DND-41 (cell line): ENCODE results near the gene FGF18.
A peak's percentile ranks its signal among the peaks of the same experiment; 100 is the strongest.
"Not testable (repeated sequence)": the region's sequence is repeated elsewhere in the genome, so short reads cannot be mapped to it uniquely, and the experiment has no call there.

Experiments
- ATAC-seq: fragments of 200-7000 bp; cut with Tn5 transposase; 3 replicates; pipeline ENCODE4 v1.9.1; 2021; ENCODE audit warnings: low read depth; ENCODE audit not compliant: insufficient read depth
- DNase-seq: peaks from one replicate; pipeline ENCODE4 v3.0.0-alpha.2; 2020
- H2AFZ ChIP-seq: 2 replicates; pipeline ENCODE4 v1.6.0; 2012; ENCODE audit warnings: low read depth, low read length
- H3K27ac ChIP-seq: 2 replicates; pipeline ENCODE4 v1.5.1; 2012; ENCODE audit warnings: low read length, inconsistent platforms
- H3K27me3 ChIP-seq: fragments of 200-600 bp; sonication (generic); 2 replicates; pipeline ENCODE4 v1.6.0; 2012; ENCODE audit warnings: low read length, mild to moderate bottlenecking, inconsistent platforms; ENCODE audit not compliant: insufficient read depth, poor library complexity
- H3K36me3 ChIP-seq: 2 replicates; pipeline ENCODE4 v1.5.1; 2012; ENCODE audit warnings: low read length, inconsistent platforms; ENCODE audit not compliant: insufficient read depth
- H3K4me1 ChIP-seq: 2 replicates; pipeline ENCODE4 v1.5.1; 2012; ENCODE audit warnings: mild to moderate bottlenecking, low read length; ENCODE audit not compliant: insufficient read depth
- H3K4me2 ChIP-seq: 2 replicates; pipeline ENCODE4 v1.6.0; 2012; ENCODE audit warnings: mild to moderate bottlenecking, moderate library complexity, low read length, inconsistent platforms; ENCODE audit not compliant: insufficient read depth
- H3K4me3 ChIP-seq, 2 experiments: fragments of 200-600 bp in 1 of 2; shearing (Covaris generic) in 1 of 2; 2 replicates each; pipeline ENCODE4 v1.5.1; 2012 to 2016; ENCODE audit warnings: inconsistent platforms in 2 of 2, low read length in 2 of 2, mild to moderate bottlenecking in 2 of 2, low read depth in 1 of 2, moderate library complexity in 1 of 2
- H3K79me2 ChIP-seq: 2 replicates; pipeline ENCODE4 v1.6.0; 2012; ENCODE audit warnings: low read length, inconsistent platforms; ENCODE audit not compliant: insufficient read depth
- H3K9ac ChIP-seq: 2 replicates; pipeline ENCODE4 v1.6.0; 2012; ENCODE audit warnings: low read depth, mild to moderate bottlenecking, inconsistent platforms, low read length, moderate library complexity
- H3K9me3 ChIP-seq: 2 replicates; pipeline ENCODE4 v1.5.1; 2012; ENCODE audit warnings: low read length, moderate library complexity, mild to moderate bottlenecking, inconsistent platforms; ENCODE audit not compliant: insufficient read depth, severe bottlenecking
- H4K20me1 ChIP-seq: 2 replicates; pipeline ENCODE4 v1.6.0; 2012; ENCODE audit warnings: low read length; ENCODE audit not compliant: insufficient read depth
- CTCF ChIP-seq: IDR thresholded peaks from 2 replicates; pipeline ENCODE4 v1.5.1; 2012; ENCODE audit warnings: borderline replicate concordance, low read length, moderate library complexity, mild to moderate bottlenecking; ENCODE audit not compliant: poor library complexity, severe bottlenecking; ENCODE audit errors: extremely low read depth
- EZH2 ChIP-seq: IDR thresholded peaks from 3 replicates; pipeline ENCODE4 v1.6.1; 2012; ENCODE audit warnings: borderline replicate concordance, low read depth, mild to moderate bottlenecking, moderate library complexity, low read length, inconsistent platforms; ENCODE audit not compliant: severe bottlenecking

The FGF18 gene

DNA sequence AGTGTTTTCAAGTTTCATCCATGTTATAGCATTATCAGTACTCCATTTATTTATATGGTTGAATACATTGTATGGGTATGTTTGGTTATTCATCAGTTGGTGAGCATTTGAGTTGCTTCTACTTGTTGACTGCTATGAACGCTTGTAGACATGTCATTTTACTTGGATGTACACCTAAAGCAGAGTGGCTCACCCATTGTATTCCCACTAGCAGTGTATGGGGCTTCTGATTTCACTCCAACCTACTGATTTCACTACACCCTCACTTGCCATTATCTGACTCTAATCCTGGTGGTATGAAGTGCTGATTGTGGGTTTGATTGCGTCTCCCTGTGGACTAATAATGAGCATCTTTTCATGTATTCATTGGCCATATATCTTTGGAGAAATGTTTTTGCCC, 22.3 kb upstream of the FGF18 start:
- H3K79me2 ChIP-seq = peaks cover 97% of the 10 kb centered on the region
- peaks cover 98% of the 10 kb centered on the region for H3K36me3 ChIP-seq
- H3K4me2 ChIP-seq = peak overlapping the region; percentile 29; the same call in 1 of the 2 replicates
- peaks cover 33% of the 10 kb centered on the region for H3K4me1 ChIP-seq
- H2AFZ ChIP-seq = no peak overlapping the region
- no peaks in the 10 kb centered on the region for H3K9me3 ChIP-seq
- TF ChIP-seq EZH2 = no peak
- TF ChIP-seq CTCF = no peak
- H3K27me3 ChIP-seq = no peaks in the 10 kb centered on the region
- ATAC-seq = 0 out of 3 replicates have a peak, but pooled peaks have one; percentile 18
- no peak overlapping the region for H3K4me3 ChIP-seq
- peaks cover 96% of the 10 kb centered on the region for H4K20me1 ChIP-seq
- DNase-seq = no peak
- no peak overlapping the region for H3K27ac ChIP-seq
- H3K9ac ChIP-seq = no peak overlapping the region

- peaks cover 94% of the 10 kb centered on the region for H3K36me3 ChIP-seq
- peaks cover 31% of the 10 kb centered on the region for H3K4me1 ChIP-seq
- no peak overlapping the region for H3K9ac ChIP-seq
- H3K27me3 ChIP-seq = no peaks in the 10 kb centered on the region
- no peak overlapping the region for H3K27ac ChIP-seq
- no peak for TF ChIP-seq EZH2
- TF ChIP-seq CTCF = no peak
- H3K9me3 ChIP-seq = no peaks in the 10 kb centered on the region
- H3K79me2 ChIP-seq = peaks cover 94% of the 10 kb centered on the region
- DNase-seq = no peak
- no peak for ATAC-seq
- no peak overlapping the region for H2AFZ ChIP-seq
- peaks cover 92% of the 10 kb centered on the region for H4K20me1 ChIP-seq
- H3K4me2 ChIP-seq = 0 out of 2 replicates have a peak overlapping the region, but pooled peaks have one; percentile 6
- H3K4me3 ChIP-seq = no peak overlapping the region
These were observed 21.8 kb upstream of the FGF18 start for GRCh38 chr5:171397599-171397998.

DNA sequence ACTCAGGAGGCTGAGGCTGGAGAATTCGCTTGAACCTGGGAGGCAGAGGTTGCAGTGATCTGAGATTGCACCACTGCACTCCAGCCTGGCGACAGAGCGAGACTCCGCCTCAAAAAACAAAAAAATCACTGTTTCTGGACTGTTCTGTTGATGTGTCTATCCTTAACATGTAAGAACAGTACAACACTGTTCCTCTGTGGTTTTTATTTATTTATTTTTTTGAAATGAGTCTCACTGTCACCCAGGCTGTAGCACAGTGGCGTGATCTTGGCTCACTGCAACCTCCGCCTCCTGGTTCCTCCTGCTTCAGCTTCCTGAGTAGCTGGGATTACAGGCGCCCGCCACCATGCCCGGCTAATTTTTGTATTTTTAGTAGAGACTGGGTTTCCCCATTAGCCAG, 20.8 kb upstream of the FGF18 start:
- 0 out of 3 replicates have a peak, but pooled peaks have one; percentile 17 for ATAC-seq
- H4K20me1 ChIP-seq = peaks cover 82% of the 10 kb centered on the region
- H3K9me3 ChIP-seq, H3K4me3 ChIP-seq, H3K9ac ChIP-seq, H3K27me3 ChIP-seq, H2AFZ ChIP-seq, H3K27ac ChIP-seq, DNase-seq: not testable (repeated sequence)
- peaks cover 83% of the 10 kb centered on the region for H3K36me3 ChIP-seq
- H3K4me1 ChIP-seq = peaks cover 22% of the 10 kb centered on the region
- peaks cover 85% of the 10 kb centered on the region for H3K79me2 ChIP-seq
- peak overlapping the region; percentile 12; the same call in 1 of the 2 replicates for H3K4me2 ChIP-seq

GRCh38 chr5:171400169-171400568, 19.3 kb upstream of the FGF18 start:
- TF ChIP-seq EZH2 (no peak), CTCF (no peak)
- H3K36me3 ChIP-seq = peaks cover 74% of the 10 kb centered on the region
- H3K9me3 ChIP-seq = no peaks in the 10 kb centered on the region
- peaks cover 76% of the 10 kb centered on the region for H3K79me2 ChIP-seq
- DNase-seq (no peak), ATAC-seq (no peak)
- peaks cover 71% of the 10 kb centered on the region for H4K20me1 ChIP-seq
- H3K4me2 ChIP-seq = no peak overlapping the region
- no peak overlapping the region for H3K27ac ChIP-seq
- H3K4me1 ChIP-seq = peaks cover 13% of the 10 kb centered on the region; the same call in 1 of the 2 replicates
- no peaks in the 10 kb centered on the region for H3K27me3 ChIP-seq
- H3K9ac ChIP-seq = no peak overlapping the region
- no peak overlapping the region for H2AFZ ChIP-seq
- H3K4me3 ChIP-seq = no peak overlapping the region
